Adrenal gland (tissue), 5 donors: ENCODE data around the gene KRTAP10-10.
"Not testable (repeated sequence)": the region's sequence is repeated elsewhere in the genome, so short reads cannot be mapped to it uniquely, and the experiment has no call there.

ENCODE experiments used
- POLR2A ChIP-seq, 2 donors: fragments of 450-650 bp; IDR thresholded peaks; one replicate each; pipeline ENCODE4 v1.6.1; 2017; ENCODE audit warnings: antibody characterized with exemption in 2 of 2, mild to moderate bottlenecking in 2 of 2, moderate library complexity in 1 of 2
- TF ChIP-seq, protein P1 (sequence below), 6 experiments: fragments of 450-650 bp in 4 of 6; fragments of 200-600 bp in 2 of 6; sonication (generic) in 1 of 6; IDR thresholded peaks; 1 replicate in 5 of 6; 2 replicates in 1 of 6; pipeline versions ENCODE4 v1.5.1 to v1.8.0; 2016 to 2021; ENCODE audit warnings: antibody characterized with exemption in 6 of 6, mild to moderate bottlenecking in 2 of 6, moderate library complexity in 1 of 6
- donor health status: DM: no; HTN: no; CAD: no.

- TF ChIP-seq, protein P1, sequence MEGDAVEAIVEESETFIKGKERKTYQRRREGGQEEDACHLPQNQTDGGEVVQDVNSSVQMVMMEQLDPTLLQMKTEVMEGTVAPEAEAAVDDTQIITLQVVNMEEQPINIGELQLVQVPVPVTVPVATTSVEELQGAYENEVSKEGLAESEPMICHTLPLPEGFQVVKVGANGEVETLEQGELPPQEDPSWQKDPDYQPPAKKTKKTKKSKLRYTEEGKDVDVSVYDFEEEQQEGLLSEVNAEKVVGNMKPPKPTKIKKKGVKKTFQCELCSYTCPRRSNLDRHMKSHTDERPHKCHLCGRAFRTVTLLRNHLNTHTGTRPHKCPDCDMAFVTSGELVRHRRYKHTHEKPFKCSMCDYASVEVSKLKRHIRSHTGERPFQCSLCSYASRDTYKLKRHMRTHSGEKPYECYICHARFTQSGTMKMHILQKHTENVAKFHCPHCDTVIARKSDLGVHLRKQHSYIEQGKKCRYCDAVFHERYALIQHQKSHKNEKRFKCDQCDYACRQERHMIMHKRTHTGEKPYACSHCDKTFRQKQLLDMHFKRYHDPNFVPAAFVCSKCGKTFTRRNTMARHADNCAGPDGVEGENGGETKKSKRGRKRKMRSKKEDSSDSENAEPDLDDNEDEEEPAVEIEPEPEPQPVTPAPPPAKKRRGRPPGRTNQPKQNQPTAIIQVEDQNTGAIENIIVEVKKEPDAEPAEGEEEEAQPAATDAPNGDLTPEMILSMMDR (IDR thresholded peaks at IDR 0.05), result not testable (repeated sequence)
- TF ChIP-seq POLR2A (IDR thresholded peaks at IDR 0.05), result not testable (repeated sequence)
Observed at GRCh38 chr21:44627831-44628233, 9.3 kb upstream of the KRTAP10-10 start.
